ENCODE measurements around the gene BPIFB2. TPM values are rescaled to one million over a fixed set of nuclear protein-coding genes. Genes with fewer than 3 reads are reported as not detected.

The BPIFB2 gene
- total and polyA plus RNA-seq, 2 donors (not counting 3 experiments of a cell fraction or from before 2014, with no cell fraction given): not detected

DNA sequence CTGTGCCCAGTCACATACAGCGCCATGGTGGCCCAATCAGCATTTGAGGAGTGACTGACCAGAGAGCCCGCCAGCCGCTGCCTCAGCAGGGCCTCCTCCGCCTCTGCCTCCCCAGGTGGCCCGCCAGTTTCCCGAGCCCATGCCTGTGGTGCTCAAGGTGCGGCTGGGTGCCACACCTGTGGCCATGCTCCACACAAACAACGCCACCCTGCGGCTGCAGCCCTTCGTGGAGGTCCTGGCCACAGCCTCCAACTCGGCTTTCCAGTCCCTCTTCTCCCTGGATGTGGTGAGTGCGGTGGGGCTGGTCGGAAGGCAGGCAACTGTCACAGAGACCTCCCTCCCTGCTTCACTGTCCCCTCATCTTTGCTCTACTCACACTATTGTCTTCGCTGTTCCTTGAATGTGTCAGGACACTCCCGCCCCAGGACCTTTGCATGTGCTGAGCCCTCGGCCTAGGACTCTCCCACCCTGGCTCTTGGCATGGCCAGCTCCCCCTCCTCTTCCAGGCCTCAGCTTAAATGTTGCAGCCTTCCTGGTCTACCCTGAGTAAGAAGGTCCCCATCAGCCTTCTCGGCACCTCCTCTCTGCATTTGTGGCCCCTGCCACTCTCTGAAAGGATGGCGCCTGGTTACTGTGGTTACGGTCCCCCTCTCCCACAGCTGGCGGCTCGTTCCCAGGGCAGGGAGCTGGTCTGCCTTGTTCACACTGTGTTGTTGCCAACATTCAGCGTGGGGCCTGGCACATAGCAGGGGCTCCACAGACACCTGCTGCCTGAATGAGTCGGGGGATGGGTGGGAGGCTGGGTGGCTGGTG is 12.2 kb downstream of the BPIFB2 start:
- no peak overlapping the region for H3K27ac ChIP-seq (ENCODE audit: insufficient read depth, low read depth, low read length)
- H3K36me3 ChIP-seq (ENCODE audit: control insufficient read depth in 2 of 2, extremely low read depth in 1 of 2, insufficient read depth in 2 of 2, low read length in 2 of 2): no peaks in the 10 kb centered on the region
- no peaks in the 10 kb centered on the region for H4K20me1 ChIP-seq (replicated peaks; ENCODE audit: control insufficient read depth, extremely low read depth, insufficient read depth, low read length)
- no peak overlapping the region for H3K9ac ChIP-seq (replicated peaks; ENCODE audit: extremely low read depth, insufficient read depth, low read length)
- no peak for DNase-seq (ENCODE audit: low read depth, low spot score)
- H2AFZ ChIP-seq (ENCODE audit: low read depth, low read length): no peak overlapping the region
- ChIA-PET POLR2A (no interaction called here), CTCF (no interaction called here)
- H3K4me3 ChIP-seq (replicated peaks in 1 of 3; ENCODE audit: insufficient read depth in 1 of 3, low read depth in 1 of 3, low read length in 3 of 3): no peak overlapping the region
- intact Hi-C loops (cut with micrococcal nuclease): no loop called here
- TF ChIP-seq JUN (IDR thresholded peaks at IDR 0.05; ENCODE audit: borderline replicate concordance, insufficient read depth, insufficient read length, low read depth): no peak
- TF ChIP-seq, protein P1, sequence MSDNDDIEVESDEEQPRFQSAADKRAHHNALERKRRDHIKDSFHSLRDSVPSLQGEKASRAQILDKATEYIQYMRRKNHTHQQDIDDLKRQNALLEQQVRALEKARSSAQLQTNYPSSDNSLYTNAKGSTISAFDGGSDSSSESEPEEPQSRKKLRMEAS (IDR thresholded peaks at IDR 0.05; ENCODE audit: insufficient read depth, insufficient read length): no peak
- no peaks in the 10 kb centered on the region for H3K4me1 ChIP-seq (ENCODE audit: control insufficient read depth, extremely low read depth, insufficient read depth, low read length)
- dilution Hi-C loops (cut with MboI; ENCODE audit: extremely low pct_ligation_motif_present, low sequenced_read_pairs): no loop called here
- no peaks in the 10 kb centered on the region for H3K9me1 ChIP-seq (replicated peaks; ENCODE audit: control insufficient read depth, extremely low read depth, insufficient read depth, low read length)
- no peak for FAIRE-seq
- BruUV-seq (replicated peaks): no TSS peak
- no peak overlapping the region for H3K4me2 ChIP-seq (ENCODE audit: insufficient read depth, low read length)
- H3K9me3 ChIP-seq (replicated peaks; ENCODE audit: control insufficient read depth, insufficient read depth, low read length): no peaks in the 10 kb centered on the region
- H3K79me2 ChIP-seq (ENCODE audit: control insufficient read depth, insufficient read depth, low read length): no peaks in the 10 kb centered on the region
- no peaks in the 10 kb centered on the region for H3K27me3 ChIP-seq (ENCODE audit: control insufficient read depth in 2 of 2, insufficient read depth in 2 of 2, low read length in 2 of 2)

DNA sequence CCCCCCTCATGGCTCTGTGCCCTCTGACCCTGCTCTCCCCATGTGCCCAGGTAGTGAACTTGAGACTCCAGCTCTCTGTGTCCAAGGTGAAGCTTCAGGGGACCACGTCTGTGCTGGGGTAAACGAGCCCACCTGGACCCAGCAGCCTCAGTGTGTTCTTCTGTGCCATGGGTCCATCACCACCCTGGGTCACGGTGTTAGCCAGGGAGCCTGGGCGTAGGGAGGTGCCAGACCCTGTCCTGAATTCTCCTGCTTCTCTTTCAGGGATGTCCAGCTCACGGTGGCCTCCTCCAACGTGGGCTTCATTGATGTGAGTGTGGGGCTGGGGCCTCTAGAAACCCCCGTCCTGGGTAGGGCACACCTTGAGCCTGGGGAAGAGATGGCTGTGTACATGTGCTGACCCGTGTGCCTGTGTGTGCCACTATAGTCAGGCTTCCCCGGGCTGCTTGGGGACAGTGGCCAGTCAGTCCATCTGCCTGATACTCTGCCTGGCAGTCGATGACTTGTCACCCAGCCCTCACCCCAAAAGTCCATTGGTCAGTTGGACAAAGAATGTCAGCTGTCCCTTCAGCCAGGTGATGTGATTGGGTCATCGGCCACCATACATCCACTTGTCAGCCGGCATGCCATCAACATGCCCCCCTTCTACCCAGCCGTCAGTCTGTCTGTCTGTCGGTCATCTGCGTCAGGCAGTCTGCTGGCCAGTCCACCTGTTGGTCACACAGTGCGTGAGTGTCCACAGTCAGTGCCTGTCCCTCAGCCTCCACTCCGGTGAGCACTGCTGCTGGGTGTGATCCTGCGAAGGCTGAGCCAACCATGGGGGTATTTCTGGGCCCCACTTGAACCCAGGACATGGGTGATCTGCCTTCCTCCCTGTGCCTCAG is 13.0 kb downstream of the BPIFB2 start:
- Histone ChIP-seq H3K27me3 (ENCODE audit: control insufficient read depth in 2 of 2, insufficient read depth in 2 of 2, low read length in 2 of 2) (no peaks in the 10 kb centered on the region), H3K9ac (replicated peaks; ENCODE audit: extremely low read depth, insufficient read depth, low read length) (no peak overlapping the region), H3K36me3 (ENCODE audit: control insufficient read depth in 2 of 2, extremely low read depth in 1 of 2, insufficient read depth in 2 of 2, low read length in 2 of 2) (no peaks in the 10 kb centered on the region), H3K9me3 (replicated peaks; ENCODE audit: control insufficient read depth, insufficient read depth, low read length) (no peaks in the 10 kb centered on the region), H3K4me2 (ENCODE audit: insufficient read depth, low read length) (no peak overlapping the region), H3K79me2 (ENCODE audit: control insufficient read depth, insufficient read depth, low read length) (no peaks in the 10 kb centered on the region), H3K4me1 (ENCODE audit: control insufficient read depth, extremely low read depth, insufficient read depth, low read length) (no peaks in the 10 kb centered on the region), H3K27ac (ENCODE audit: insufficient read depth, low read depth, low read length) (no peak overlapping the region), H2AFZ (ENCODE audit: low read depth, low read length) (no peak overlapping the region), H3K9me1 (replicated peaks; ENCODE audit: control insufficient read depth, extremely low read depth, insufficient read depth, low read length) (no peaks in the 10 kb centered on the region), H4K20me1 (replicated peaks; ENCODE audit: control insufficient read depth, extremely low read depth, insufficient read depth, low read length) (no peaks in the 10 kb centered on the region), H3K4me3 (replicated peaks in 1 of 3; ENCODE audit: insufficient read depth in 1 of 3, low read depth in 1 of 3, low read length in 3 of 3) (no peak overlapping the region)
- intact Hi-C loops (cut with micrococcal nuclease): no loop called here
- BruUV-seq (replicated peaks): no TSS peak
- ChIA-PET POLR2A (no interaction called here), CTCF (no interaction called here)
- dilution Hi-C loops (cut with MboI; ENCODE audit: extremely low pct_ligation_motif_present, low sequenced_read_pairs): no loop called here
- TF ChIP-seq POLR2A (IDR thresholded peaks at IDR 0.05; ENCODE audit: low read depth, low read length) (no peak), FOS (IDR thresholded peaks at IDR 0.05; ENCODE audit: borderline replicate concordance, insufficient read depth, low read length) (no peak), EZH2 (IDR thresholded peaks at IDR 0.05; ENCODE audit: borderline replicate concordance, low read depth, low read length, severe bottlenecking) (no peak), MYC (IDR thresholded peaks at IDR 0.05; ENCODE audit: low read depth, low read length) (no peak), GATA2 (IDR thresholded peaks at IDR 0.05; ENCODE audit: insufficient read depth, insufficient read length, low read depth, low read length) (no peak), JUN (IDR thresholded peaks at IDR 0.05; ENCODE audit: borderline replicate concordance, insufficient read depth, insufficient read length, low read depth) (no peak), POLR2AphosphoS5 (IDR thresholded peaks at IDR 0.05; ENCODE audit: insufficient read depth, low read depth, low read length) (no peak)
- TF ChIP-seq, protein P2, sequence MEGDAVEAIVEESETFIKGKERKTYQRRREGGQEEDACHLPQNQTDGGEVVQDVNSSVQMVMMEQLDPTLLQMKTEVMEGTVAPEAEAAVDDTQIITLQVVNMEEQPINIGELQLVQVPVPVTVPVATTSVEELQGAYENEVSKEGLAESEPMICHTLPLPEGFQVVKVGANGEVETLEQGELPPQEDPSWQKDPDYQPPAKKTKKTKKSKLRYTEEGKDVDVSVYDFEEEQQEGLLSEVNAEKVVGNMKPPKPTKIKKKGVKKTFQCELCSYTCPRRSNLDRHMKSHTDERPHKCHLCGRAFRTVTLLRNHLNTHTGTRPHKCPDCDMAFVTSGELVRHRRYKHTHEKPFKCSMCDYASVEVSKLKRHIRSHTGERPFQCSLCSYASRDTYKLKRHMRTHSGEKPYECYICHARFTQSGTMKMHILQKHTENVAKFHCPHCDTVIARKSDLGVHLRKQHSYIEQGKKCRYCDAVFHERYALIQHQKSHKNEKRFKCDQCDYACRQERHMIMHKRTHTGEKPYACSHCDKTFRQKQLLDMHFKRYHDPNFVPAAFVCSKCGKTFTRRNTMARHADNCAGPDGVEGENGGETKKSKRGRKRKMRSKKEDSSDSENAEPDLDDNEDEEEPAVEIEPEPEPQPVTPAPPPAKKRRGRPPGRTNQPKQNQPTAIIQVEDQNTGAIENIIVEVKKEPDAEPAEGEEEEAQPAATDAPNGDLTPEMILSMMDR (IDR thresholded peaks at IDR 0.05; ENCODE audit: extremely low read depth in 1 of 2, insufficient read depth in 1 of 2, low read depth in 1 of 2, low read length in 2 of 2): no peak
- TF ChIP-seq, protein P1 (IDR thresholded peaks at IDR 0.05; ENCODE audit: insufficient read depth, insufficient read length): no peak
- DNase-seq (ENCODE audit: low read depth, low spot score): no peak
- no peak for FAIRE-seq

Data from endothelial cell of umbilical vein (primary cell).